ENCODE measurements around the gene TBC1D10B. TPM values are rescaled to one million over a fixed set of nuclear protein-coding genes. Genes with fewer than 3 reads are reported as not detected.

The TBC1D10B gene
- 31.2 and 45.5 TPM in 2 replicates for total RNA-seq (2014; rRNA removed; shearing (Covaris generic); ENCODE audit: low replicate concordance)

GRCh38 chr16:30370456-30371247, at the start of gene TBC1D10B:
Gene TBC1D10B (minus strand): TSS chr16:30370494. CDS start chr16:30370183, 311 bp downstream.
- Histone ChIP-seq H3K4me3 (ENCODE audit: low read length) (peak within 1 kb of the TSS; percentile 85), H3K9ac (ENCODE audit: low read length) (peak within 1 kb of the TSS; percentile 98), H3K27ac (ENCODE audit: low read length) (peak within 1 kb of the TSS; percentile 84), H3K9me3 (ENCODE audit: low read length) (no peaks in the 10 kb centered on the region), H2AFZ (ENCODE audit: low read length) (no peak within 1 kb of the TSS), H3K27me3 (ENCODE audit: low read length) (no peaks in the 10 kb centered on the region), H3K9me2 (replicated peaks; ENCODE audit: insufficient read depth, low read length) (no peaks in the 10 kb centered on the region), H3K79me2 (ENCODE audit: low read length) (peaks cover 41% of the 10 kb centered on the region), H3K4me2 (ENCODE audit: low read depth, low read length, poor library complexity, severe bottlenecking) (peak within 1 kb of the TSS; percentile 92), H3K4me1 (ENCODE audit: low read length) (peaks cover 38% of the 10 kb centered on the region), H3K36me3 (ENCODE audit: insufficient read depth, low read length) (peaks cover under 1% of the 10 kb centered on the region; the same call in 1 of the 2 replicates), H4K20me1 (ENCODE audit: insufficient read depth, low read depth, low read length) (peaks cover 24% of the 10 kb centered on the region)
- peak; percentile 100 for DNase-seq

GRCh38 chr16:30418350-30419181, 48.3 kb upstream of the TBC1D10B start:
- H3K4me1 ChIP-seq (ENCODE audit: low read length) = peaks cover 26% of the 10 kb centered on the region
- H4K20me1 ChIP-seq (ENCODE audit: insufficient read depth, low read depth, low read length) = no peaks in the 10 kb centered on the region
- peaks cover 5% of the 10 kb centered on the region; the same call in 1 of the 2 replicates for H3K79me2 ChIP-seq (ENCODE audit: low read length)
- H3K9me2 ChIP-seq (replicated peaks; ENCODE audit: insufficient read depth, low read length) = no peaks in the 10 kb centered on the region
- peaks cover 11% of the 10 kb centered on the region; the same call in 1 of the 2 replicates for H3K36me3 ChIP-seq (ENCODE audit: insufficient read depth, low read length)
- peak overlapping the region; percentile 70 for H3K4me3 ChIP-seq (ENCODE audit: low read length)
- peak; percentile 61 for DNase-seq
- no peaks in the 10 kb centered on the region for H3K27me3 ChIP-seq (ENCODE audit: low read length)
- H2AFZ ChIP-seq (ENCODE audit: low read length) = no peak overlapping the region
- peak overlapping the region; percentile 50 for H3K27ac ChIP-seq (ENCODE audit: low read length)
- no peaks in the 10 kb centered on the region for H3K9me3 ChIP-seq (ENCODE audit: low read length)
- H3K9ac ChIP-seq (ENCODE audit: low read length) = peak overlapping the region; percentile 61
- peak overlapping the region; percentile 88 for H3K4me2 ChIP-seq (ENCODE audit: low read depth, low read length, poor library complexity, severe bottlenecking)

- H2AFZ ChIP-seq (ENCODE audit: low read length) = no peak overlapping the region
- H3K27ac ChIP-seq (ENCODE audit: low read length) = peak overlapping the region; percentile 50
- peak overlapping the region; percentile 71 for H3K9ac ChIP-seq (ENCODE audit: low read length)
- H3K4me2 ChIP-seq (ENCODE audit: low read depth, low read length, poor library complexity, severe bottlenecking) = peak overlapping the region; percentile 88
- peak overlapping the region; percentile 70 for H3K4me3 ChIP-seq (ENCODE audit: low read length)
- peaks cover 26% of the 10 kb centered on the region for H3K4me1 ChIP-seq (ENCODE audit: low read length)
- DNase-seq = peak; percentile 98
- H3K9me3 ChIP-seq (ENCODE audit: low read length) = no peaks in the 10 kb centered on the region
- peaks cover 15% of the 10 kb centered on the region; the same call in 1 of the 2 replicates for H3K36me3 ChIP-seq (ENCODE audit: insufficient read depth, low read length)
- H3K79me2 ChIP-seq (ENCODE audit: low read length) = peaks cover 10% of the 10 kb centered on the region; the same call in 1 of the 2 replicates
- H3K27me3 ChIP-seq (ENCODE audit: low read length) = no peaks in the 10 kb centered on the region
- H3K9me2 ChIP-seq (replicated peaks; ENCODE audit: insufficient read depth, low read length) = no peaks in the 10 kb centered on the region
- no peaks in the 10 kb centered on the region for H4K20me1 ChIP-seq (ENCODE audit: insufficient read depth, low read depth, low read length)
Measured at GRCh38 chr16:30417529-30418349, 47.4 kb upstream of the TBC1D10B start.

- Histone ChIP-seq H3K9ac (ENCODE audit: low read length) (peak overlapping the region; percentile 71), H3K27ac (ENCODE audit: low read length) (peak overlapping the region; percentile 50), H3K27me3 (ENCODE audit: low read length) (no peaks in the 10 kb centered on the region), H4K20me1 (ENCODE audit: insufficient read depth, low read depth, low read length) (no peaks in the 10 kb centered on the region), H3K9me2 (replicated peaks; ENCODE audit: insufficient read depth, low read length) (no peaks in the 10 kb centered on the region), H3K79me2 (ENCODE audit: low read length) (peaks cover 17% of the 10 kb centered on the region), H3K4me2 (ENCODE audit: low read depth, low read length, poor library complexity, severe bottlenecking) (peak overlapping the region; percentile 88), H3K4me3 (ENCODE audit: low read length) (peak overlapping the region; percentile 70), H2AFZ (ENCODE audit: low read length) (no peak overlapping the region), H3K4me1 (ENCODE audit: low read length) (peaks cover 31% of the 10 kb centered on the region), H3K36me3 (ENCODE audit: insufficient read depth, low read length) (peaks cover 21% of the 10 kb centered on the region), H3K9me3 (ENCODE audit: low read length) (no peaks in the 10 kb centered on the region)
- DNase-seq = no peak
Measured at GRCh38 chr16:30416624-30417528, 46.6 kb upstream of the TBC1D10B start.

- peaks cover 27% of the 10 kb centered on the region for H3K36me3 ChIP-seq (ENCODE audit: insufficient read depth, low read length)
- H2AFZ ChIP-seq (ENCODE audit: low read length) = no peak overlapping the region
- peak overlapping the region; percentile 48 for H3K27ac ChIP-seq (ENCODE audit: low read length)
- peaks cover 36% of the 10 kb centered on the region for H3K4me1 ChIP-seq (ENCODE audit: low read length)
- H3K4me2 ChIP-seq (ENCODE audit: low read depth, low read length, poor library complexity, severe bottlenecking) = peak overlapping the region; percentile 88
- no peaks in the 10 kb centered on the region for H3K9me3 ChIP-seq (ENCODE audit: low read length)
- H3K27me3 ChIP-seq (ENCODE audit: low read length) = no peaks in the 10 kb centered on the region
- H3K4me3 ChIP-seq (ENCODE audit: low read length) = no peak overlapping the region
- DNase-seq = peak; percentile 58
- H3K9ac ChIP-seq (ENCODE audit: low read length) = peak overlapping the region; percentile 71
- peaks cover 25% of the 10 kb centered on the region for H3K79me2 ChIP-seq (ENCODE audit: low read length)
- no peaks in the 10 kb centered on the region for H4K20me1 ChIP-seq (ENCODE audit: insufficient read depth, low read depth, low read length)
- no peaks in the 10 kb centered on the region for H3K9me2 ChIP-seq (replicated peaks; ENCODE audit: insufficient read depth, low read length)
Measured at GRCh38 chr16:30416047-30416603, 45.8 kb upstream of the TBC1D10B start.

GRCh38 chr16:30414159-30414558, 43.9 kb upstream of the TBC1D10B start:
- Histone ChIP-seq H3K27me3 (ENCODE audit: low read length) (no peaks in the 10 kb centered on the region), H3K9me2 (replicated peaks; ENCODE audit: insufficient read depth, low read length) (no peaks in the 10 kb centered on the region), H3K4me3 (ENCODE audit: low read length) (no peak overlapping the region), H4K20me1 (ENCODE audit: insufficient read depth, low read depth, low read length) (no peaks in the 10 kb centered on the region), H3K9me3 (ENCODE audit: low read length) (no peaks in the 10 kb centered on the region), H2AFZ (ENCODE audit: low read length) (no peak overlapping the region), H3K4me1 (ENCODE audit: low read length) (peaks cover 49% of the 10 kb centered on the region), H3K9ac (ENCODE audit: low read length) (no peak overlapping the region), H3K36me3 (ENCODE audit: insufficient read depth, low read length) (peaks cover 27% of the 10 kb centered on the region), H3K27ac (ENCODE audit: low read length) (no peak overlapping the region), H3K79me2 (ENCODE audit: low read length) (peaks cover 36% of the 10 kb centered on the region), H3K4me2 (ENCODE audit: low read depth, low read length, poor library complexity, severe bottlenecking) (no peak overlapping the region)
- DNase-seq = no peak

Data from Karpas-422 (cell line).